GM19193 (cell line): ENCODE measurements around the gene PROSER2.

Source experiments
- POLR2A ChIP-seq: IDR thresholded peaks from 4 replicates; pipeline ENCODE4 v1.6.1; 2011; ENCODE audit not compliant: insufficient read depth, insufficient read length; ENCODE audit errors: extremely low read depth

The PROSER2 gene

DNA sequence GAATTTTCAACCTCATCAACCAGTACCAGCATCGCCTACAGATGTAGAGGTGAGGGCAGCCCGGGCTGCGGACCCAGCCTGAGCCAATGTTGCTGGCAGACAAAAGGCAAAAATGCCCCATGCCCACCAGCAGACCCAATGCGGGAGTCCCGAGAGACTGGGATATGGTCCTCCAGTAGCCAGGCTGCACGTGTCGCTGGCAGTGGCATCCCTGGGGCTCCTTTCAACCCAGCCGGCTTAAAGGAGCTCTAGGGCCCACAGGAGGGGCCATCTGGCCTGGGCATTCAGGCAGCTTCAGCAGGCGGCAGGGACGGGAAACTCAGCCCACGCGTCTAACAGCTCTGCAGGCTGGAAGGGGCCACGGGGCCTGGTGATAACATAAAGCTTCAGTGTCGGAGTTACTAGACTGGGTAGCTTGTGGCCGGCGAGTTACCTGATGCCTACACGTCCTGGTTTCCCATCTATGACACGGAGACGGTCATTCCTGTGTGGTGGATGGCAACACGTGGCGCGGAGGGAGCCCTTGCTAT is 70.7 kb downstream of the PROSER2 start:
- no peak for TF ChIP-seq POLR2A

DNA sequence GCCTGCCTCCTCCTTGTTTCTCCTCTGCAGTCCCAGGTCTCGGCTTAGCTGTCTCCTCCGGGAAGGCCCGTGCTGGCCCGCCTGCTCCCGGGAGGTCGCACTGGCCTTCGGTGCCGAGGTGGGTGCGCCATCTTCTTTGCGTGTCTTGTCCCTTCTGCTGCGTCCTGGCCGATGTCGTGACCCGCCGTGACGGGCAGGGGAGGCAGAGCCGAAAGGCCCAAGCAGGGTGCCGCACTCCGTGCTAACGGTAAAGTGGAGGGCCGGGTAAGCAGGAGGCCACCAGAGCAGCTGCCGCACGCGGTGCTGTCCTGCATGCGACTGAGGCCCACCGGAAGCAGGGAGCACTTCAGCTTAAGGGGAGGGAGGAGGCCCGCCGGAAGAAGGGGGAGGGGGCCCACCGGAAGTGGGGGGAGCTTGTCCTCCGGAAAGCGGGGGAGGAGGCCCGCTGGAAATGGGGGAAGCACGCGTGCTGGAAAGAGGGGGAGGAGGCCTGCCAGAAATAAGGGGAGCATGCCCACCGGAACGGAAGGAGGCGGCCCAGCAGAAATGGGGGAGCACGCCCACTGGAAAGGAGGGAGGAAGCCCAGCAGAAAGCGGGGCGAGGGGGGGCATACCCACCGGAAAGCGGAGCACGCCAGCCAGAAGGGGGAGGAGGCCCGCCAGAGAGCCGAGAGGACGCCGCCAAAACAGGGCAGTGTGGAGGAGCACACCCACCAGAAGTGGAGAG is 71.4 kb downstream of the PROSER2 start:
- no peak for TF ChIP-seq POLR2A

- TF ChIP-seq POLR2A = no peak
Measured at GRCh38 chr10:11895108-11895466, 71.9 kb downstream of the PROSER2 start.

- no peak for TF ChIP-seq POLR2A
Measured at GRCh38 chr10:11895598-11895997, 72.4 kb downstream of the PROSER2 start.

GRCh38 chr10:11896549-11897200 is 73.5 kb downstream of the PROSER2 start:
- TF ChIP-seq POLR2A = no peak

DNA sequence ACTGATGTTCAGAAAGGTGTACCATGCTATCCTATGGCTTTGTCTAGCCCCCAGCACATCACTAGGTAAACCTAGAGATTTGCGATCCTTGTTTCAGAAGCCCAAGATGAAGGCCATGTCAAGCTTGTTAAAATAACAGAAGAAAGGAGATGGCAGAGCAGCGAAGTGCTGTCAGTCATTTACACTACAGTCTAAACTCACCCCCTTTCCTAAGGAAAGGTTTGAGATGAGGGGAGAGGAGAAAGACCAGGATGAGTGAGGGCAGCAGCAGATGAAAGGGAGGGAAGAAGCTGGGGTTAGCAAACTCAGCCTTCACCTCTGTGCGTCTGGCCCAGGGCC is 74.8 kb downstream of the PROSER2 start:
- no peak for TF ChIP-seq POLR2A

GRCh38 chr10:11898372-11899066 is 75.4 kb downstream of the PROSER2 start:
- TF ChIP-seq POLR2A = no peak

DNA sequence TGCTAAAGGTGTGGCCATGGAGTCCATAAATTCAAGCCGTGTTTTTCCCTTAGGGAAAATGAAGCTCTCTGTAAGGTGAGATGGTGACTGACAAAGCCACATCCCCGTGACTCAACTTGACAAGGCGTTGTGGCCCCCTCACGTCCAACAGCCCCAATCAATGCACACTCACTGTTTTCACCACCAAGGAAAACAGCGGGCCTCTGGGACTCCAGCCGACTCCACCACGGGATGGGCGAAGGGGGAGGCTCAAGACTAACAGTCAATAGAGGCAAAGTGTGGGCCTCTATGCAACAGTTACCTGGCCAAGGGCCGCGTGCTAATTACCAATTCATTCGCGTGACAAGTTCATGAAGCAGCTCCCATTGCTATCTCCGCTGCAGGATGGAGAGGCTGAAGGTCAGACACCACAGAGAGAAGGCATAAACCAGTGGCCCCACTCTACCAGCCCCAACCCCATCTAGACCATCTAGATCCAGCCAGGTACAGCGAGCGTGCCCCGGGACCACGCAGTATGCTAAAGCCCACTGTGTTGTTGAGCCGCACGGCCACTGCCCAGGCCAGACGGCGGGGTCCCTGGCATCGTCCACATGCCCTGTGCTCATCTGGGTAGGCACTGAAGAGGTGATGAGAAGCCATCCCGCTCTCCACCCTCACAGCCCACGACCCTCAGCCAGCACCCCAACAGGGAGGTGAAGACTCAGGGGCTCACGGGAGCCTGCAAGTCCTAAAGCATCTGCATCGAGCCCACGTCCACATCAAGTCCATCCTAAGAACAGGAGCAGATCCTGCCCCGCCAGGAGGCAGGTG is 76.1 kb downstream of the PROSER2 start:
- no peak for TF ChIP-seq POLR2A

GRCh38 chr10:11901036-11901301 is 77.8 kb downstream of the PROSER2 start:
- no peak for TF ChIP-seq POLR2A

DNA sequence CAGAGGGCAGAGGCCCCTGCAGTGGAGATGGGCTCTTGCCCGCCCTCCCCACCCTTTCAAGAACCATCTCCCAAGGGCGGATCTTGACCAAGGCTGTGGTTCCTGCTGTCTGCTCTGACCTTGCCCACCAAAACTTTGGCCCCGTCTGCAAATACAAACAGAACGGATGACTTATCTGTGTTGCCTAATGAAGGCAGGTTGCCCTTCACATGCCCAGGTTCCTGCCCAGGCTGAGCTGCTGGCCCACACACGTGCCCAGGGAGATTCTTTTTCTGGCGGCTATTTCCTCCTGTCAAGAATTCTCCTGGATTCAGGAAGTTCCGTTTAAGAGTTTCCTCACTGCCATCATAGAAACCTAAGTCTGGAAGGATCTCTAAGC is 78.3 kb downstream of the PROSER2 start:
- no peak for TF ChIP-seq POLR2A

DNA sequence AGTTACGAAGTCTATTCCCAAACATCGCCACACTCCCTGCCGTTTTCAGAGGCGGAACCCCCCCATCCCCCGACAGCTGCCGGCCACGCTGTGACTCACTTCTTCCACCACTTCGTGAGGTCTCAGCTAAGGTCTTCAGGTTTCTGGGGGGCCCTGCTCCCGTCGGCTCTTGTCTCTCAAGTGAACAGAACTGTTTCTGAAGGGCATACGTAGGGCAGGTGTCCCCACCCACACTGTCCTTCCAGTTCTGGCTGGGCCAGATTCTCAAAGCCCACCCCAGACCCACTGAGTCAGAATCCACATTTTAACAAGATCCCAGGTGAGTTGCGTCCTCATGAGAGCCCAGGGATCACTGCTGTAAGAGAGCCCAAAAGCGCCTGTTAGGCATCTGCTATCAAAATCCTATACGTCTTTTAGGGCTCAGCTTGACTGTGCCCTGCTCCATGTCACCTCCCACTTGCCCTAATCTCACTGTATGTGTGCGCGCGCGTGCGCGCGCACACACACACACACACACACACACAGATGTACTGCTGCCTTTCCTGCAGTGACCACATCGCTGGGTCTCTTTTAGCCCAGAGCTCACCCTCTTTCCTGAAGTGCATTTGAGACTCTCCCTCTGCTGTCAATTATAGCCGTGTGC is 78.8 kb downstream of the PROSER2 start:
- no peak for TF ChIP-seq POLR2A

- no peak for TF ChIP-seq POLR2A
Measured at GRCh38 chr10:11902646-11903045, 79.5 kb downstream of the PROSER2 start.

DNA sequence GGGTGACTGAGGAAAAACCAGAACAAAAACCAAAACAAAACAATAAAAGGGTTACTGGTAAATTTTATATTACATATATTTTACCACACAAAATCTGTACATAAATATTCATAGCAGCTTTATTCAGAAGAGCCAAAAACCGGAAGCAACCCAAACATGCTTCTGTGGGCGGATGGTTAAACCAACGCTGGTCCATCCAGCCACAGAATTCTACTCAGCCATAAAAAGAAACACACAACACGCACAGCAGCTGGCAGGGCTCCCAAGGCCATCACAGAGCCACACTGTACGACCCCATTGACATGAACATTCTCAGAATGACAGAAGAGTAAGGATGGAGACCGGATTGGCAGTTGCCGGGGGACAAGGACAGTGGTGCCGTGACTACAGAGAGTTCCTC is 83.6 kb downstream of the PROSER2 start:
- TF ChIP-seq POLR2A = no peak

GRCh38 chr10:11907914-11908313 is 84.8 kb downstream of the PROSER2 start:
- TF ChIP-seq POLR2A = no peak

- TF ChIP-seq POLR2A = no peak
Measured at GRCh38 chr10:11908536-11908935, 85.4 kb downstream of the PROSER2 start.
